CD14-positive monocyte (primary cell): ENCODE results near the gene CACNB1. TPM values are rescaled to one million over a fixed set of nuclear protein-coding genes. Genes with fewer than 3 reads are reported as not detected.

Experiments
- DNase-seq, 3 donors: peaks; one replicate each; pipeline ENCODE4 v3.0.0-alpha.2; 2011 to 2022
- H2AFZ ChIP-seq: 2 replicates; pipeline ENCODE4 v1.6.0; 2012; ENCODE audit warnings: mild to moderate bottlenecking, low read depth, low read length, inconsistent platforms; ENCODE audit not compliant: insufficient read depth, poor library complexity, severe bottlenecking
- H3K27ac ChIP-seq, 2 donors: 1 replicate in 1 of 2; 2 replicates in 1 of 2; pipeline ENCODE4 v1.5.1; 2012 to 2013; ENCODE audit warnings: low read length in 2 of 2, control low read depth in 1 of 2, inconsistent platforms in 1 of 2, low read depth in 1 of 2, mild to moderate bottlenecking in 1 of 2
- H3K27me3 ChIP-seq, 2 donors: one replicate each; pipeline versions ENCODE4 v1.6.0 to v1.6.1; 2011 to 2013; ENCODE audit warnings: low read length in 2 of 2; ENCODE audit not compliant: control insufficient read depth in 2 of 2, insufficient read depth in 2 of 2
- H3K36me3 ChIP-seq, 2 donors: replicated peaks in 1 of 2; 1 replicate in 1 of 2; 2 replicates in 1 of 2; pipeline versions ENCODE4 v1.5.1 to v1.6.1; 2012 to 2013; ENCODE audit warnings: low read length in 2 of 2, control low read depth in 1 of 2, inconsistent platforms in 1 of 2, mild to moderate bottlenecking in 1 of 2; ENCODE audit not compliant: insufficient read depth in 2 of 2, control insufficient read depth in 1 of 2
- H3K4me1 ChIP-seq, 2 donors: 1 replicate in 1 of 2; 2 replicates in 1 of 2; pipeline versions ENCODE4 v1.5.1 to v1.6.1; 2012 to 2013; ENCODE audit warnings: low read length in 2 of 2, control low read depth in 1 of 2, inconsistent platforms in 1 of 2, mild to moderate bottlenecking in 1 of 2, moderate library complexity in 1 of 2; ENCODE audit not compliant: insufficient read depth in 2 of 2, control insufficient read depth in 1 of 2
- H3K4me2 ChIP-seq: replicated peaks from 2 replicates; pipeline ENCODE3; 2012; ENCODE audit warnings: low read length, moderate library complexity, mild to moderate bottlenecking; ENCODE audit not compliant: poor library complexity, severe bottlenecking; ENCODE audit errors: extremely low read depth
- H3K4me3 ChIP-seq, 3 experiments: fragments of 200-600 bp in 1 of 3; sonication (generic) in 1 of 3; replicated peaks in 1 of 3; 1 replicate in 2 of 3; 2 replicates in 1 of 3; pipeline ENCODE4 v1.5.1; 2011 to 2013; ENCODE audit warnings: low read length in 3 of 3, mild to moderate bottlenecking in 3 of 3, control low read depth in 2 of 3, low read depth in 2 of 3, inconsistent platforms in 1 of 3, moderate library complexity in 1 of 3
- H3K79me2 ChIP-seq: 2 replicates; pipeline ENCODE4 v1.6.0; 2012; ENCODE audit warnings: mild to moderate bottlenecking, control low read depth, inconsistent platforms, low read length, moderate library complexity; ENCODE audit not compliant: insufficient read depth
- H3K9ac ChIP-seq: 2 replicates; pipeline ENCODE4 v1.6.0; 2017; ENCODE audit warnings: low read length, mild to moderate bottlenecking; ENCODE audit not compliant: insufficient read depth, poor library complexity, severe bottlenecking
- H3K9me3 ChIP-seq, 2 donors: replicated peaks in 1 of 2; 1 replicate in 1 of 2; 2 replicates in 1 of 2; pipeline versions ENCODE4 v1.5.1 to v1.6.1; 2012 to 2013; ENCODE audit warnings: low read length in 2 of 2, control low read depth in 1 of 2; ENCODE audit not compliant: control insufficient read depth in 1 of 2, insufficient read depth in 1 of 2
- H4K20me1 ChIP-seq: 2 replicates; pipeline ENCODE4 v1.6.0; 2012; ENCODE audit warnings: mild to moderate bottlenecking, low read length, control low read depth, moderate library complexity; ENCODE audit not compliant: insufficient read depth
- H3K27ac Mint-ChIP-seq, 7 donors: one replicate each; pipeline ENCODE4 v1.8.0; 2020; ENCODE audit warnings: mild to moderate bottlenecking in 7 of 7, mixed read lengths in 7 of 7, moderate library complexity in 6 of 7, inconsistent platforms in 2 of 7
- H3K27me3 Mint-ChIP-seq, 3 donors: one replicate each; pipeline ENCODE4 v1.8.0; 2021 to 2022; ENCODE audit warnings: low read depth in 3 of 3, mild to moderate bottlenecking in 3 of 3, mixed read lengths in 3 of 3, moderate library complexity in 3 of 3, inconsistent platforms in 1 of 3
- H3K36me3 Mint-ChIP-seq, 2 donors: one replicate each; pipeline ENCODE4 v1.8.0; 2020; ENCODE audit warnings: mixed read lengths in 2 of 2, inconsistent platforms in 1 of 2, mild to moderate bottlenecking in 1 of 2
- H3K4me1 Mint-ChIP-seq: one replicate; pipeline ENCODE4 v1.8.0; 2020; ENCODE audit warnings: mild to moderate bottlenecking, mixed read lengths
- H3K4me3 Mint-ChIP-seq, 2 donors: one replicate each; pipeline ENCODE4 v1.8.0; 2020; ENCODE audit warnings: mild to moderate bottlenecking in 2 of 2, mixed read lengths in 2 of 2, moderate library complexity in 1 of 2
- H3K9me3 Mint-ChIP-seq, 7 donors: one replicate each; pipeline ENCODE4 v1.8.0; 2020 to 2022; ENCODE audit warnings: mixed read lengths in 7 of 7, mild to moderate bottlenecking in 6 of 7, moderate library complexity in 6 of 7, inconsistent platforms in 2 of 7
- WGBS: methylation state at CpG from one replicate; pipeline ENCODE4 v1.1.5; 2013; ENCODE audit warnings: missing lambda C conversion rate; ENCODE audit not compliant: insufficient coverage; 5-methylcytosine and 5-hydroxymethylcytosine counted together
- intact Hi-C, 2 donors: fragments of 100-400 bp; cut with micrococcal nuclease; formaldehyde crosslinking; loops; one replicate each; pipeline versions ENCODE4 v1.15.0 to v1.15.1; 2023
- polyA plus RNA-seq, 3 donors: library from polyadenylated mRNA; depleted of rRNA in 1 of 3; unstranded in 2 of 3; stranded (reverse) in 1 of 3; fragments of 300-500 nt in 2 of 3; fragments of >200 nt in 1 of 3; fragmentation: Illumina TruSeq in 2 of 3; gene quantifications; 1 replicate in 2 of 3; 2 replicates in 1 of 3; pipeline ENCODE4 v1.2.3, GENCODE V29; 2012 to 2021
- TF ChIP-seq, protein P1 (sequence below): fragments of 200-600 bp; IDR thresholded peaks from one replicate; pipeline ENCODE4 v1.8.0; 2022; ENCODE audit warnings: antibody characterized with exemption, mild to moderate bottlenecking

Gene CACNB1
- polyA plus RNA-seq, 3 donors = 0.13 to 22.1 (median 0.31) TPM

DNA sequence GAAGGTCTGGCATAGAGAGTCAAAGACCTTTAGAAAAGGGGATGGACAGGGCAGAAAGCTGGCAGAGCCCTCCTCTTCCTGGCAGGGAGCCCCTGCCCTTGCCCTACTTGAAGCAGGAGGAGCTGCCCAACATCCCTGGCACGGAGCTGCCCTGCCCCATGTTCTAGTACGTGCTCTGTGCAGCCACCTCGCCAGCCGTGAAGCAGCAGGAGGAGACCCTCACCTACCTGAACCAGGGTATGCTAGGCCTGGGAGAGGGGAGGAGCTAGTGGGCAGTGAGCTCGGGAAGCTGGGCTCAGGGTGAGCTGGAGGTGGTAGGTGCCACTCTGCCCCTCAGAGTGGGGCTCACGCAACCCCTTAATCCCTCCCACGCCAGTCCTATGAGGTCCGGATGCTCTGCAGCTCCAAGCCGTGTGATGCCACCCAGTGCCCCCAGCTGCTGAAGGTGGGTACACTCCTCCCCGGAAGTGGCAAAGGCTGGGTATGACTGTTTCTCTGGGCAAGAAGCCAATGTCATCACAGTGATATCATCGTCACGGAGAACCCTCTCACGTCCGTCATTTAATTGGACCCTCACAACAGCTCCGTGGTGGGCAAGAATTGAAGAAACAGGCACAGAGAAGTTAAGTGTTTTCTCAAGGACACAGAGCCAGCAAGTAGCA, 41.0 kb upstream of the CACNB1 start:
- Mint-ChIP-seq H3K9me3 (no peaks in the 10 kb centered on the region), H3K27me3 (peaks cover 8 to 21% (median 17%) of the 10 kb centered on the region in 3 donors), H3K4me1 (peaks cover 18% of the 10 kb centered on the region), H3K27ac (peak overlapping the region in 4 of 7 donors; percentile 26 to 77 (median 58)), H3K36me3 (no peaks in the 10 kb centered on the region), H3K4me3 (peak overlapping the region in 1 of 2 donors; percentile 63)
- Histone ChIP-seq H2AFZ (no peak overlapping the region), H3K4me2 (peak overlapping the region; percentile 39), H3K4me1 (peaks cover 5 to 9% of the 10 kb centered on the region in 2 donors), H4K20me1 (no peaks in the 10 kb centered on the region), H3K79me2 (no peaks in the 10 kb centered on the region), H3K4me3 (no peak overlapping the region), H3K9me3 (no peaks in the 10 kb centered on the region), H3K9ac (peak overlapping the region; percentile 8), H3K27me3 (peaks cover 0 to 9% of the 10 kb centered on the region in 2 donors), H3K27ac (no peak overlapping the region), H3K36me3 (no peaks in the 10 kb centered on the region)
- intact Hi-C loops = loop anchor here (10.0 kb wide), 3 partner anchors 74 to 244 kb away; partner anchors contain the start of gene ARL5C (in 1 of the 2)
- TF ChIP-seq, protein P1, sequence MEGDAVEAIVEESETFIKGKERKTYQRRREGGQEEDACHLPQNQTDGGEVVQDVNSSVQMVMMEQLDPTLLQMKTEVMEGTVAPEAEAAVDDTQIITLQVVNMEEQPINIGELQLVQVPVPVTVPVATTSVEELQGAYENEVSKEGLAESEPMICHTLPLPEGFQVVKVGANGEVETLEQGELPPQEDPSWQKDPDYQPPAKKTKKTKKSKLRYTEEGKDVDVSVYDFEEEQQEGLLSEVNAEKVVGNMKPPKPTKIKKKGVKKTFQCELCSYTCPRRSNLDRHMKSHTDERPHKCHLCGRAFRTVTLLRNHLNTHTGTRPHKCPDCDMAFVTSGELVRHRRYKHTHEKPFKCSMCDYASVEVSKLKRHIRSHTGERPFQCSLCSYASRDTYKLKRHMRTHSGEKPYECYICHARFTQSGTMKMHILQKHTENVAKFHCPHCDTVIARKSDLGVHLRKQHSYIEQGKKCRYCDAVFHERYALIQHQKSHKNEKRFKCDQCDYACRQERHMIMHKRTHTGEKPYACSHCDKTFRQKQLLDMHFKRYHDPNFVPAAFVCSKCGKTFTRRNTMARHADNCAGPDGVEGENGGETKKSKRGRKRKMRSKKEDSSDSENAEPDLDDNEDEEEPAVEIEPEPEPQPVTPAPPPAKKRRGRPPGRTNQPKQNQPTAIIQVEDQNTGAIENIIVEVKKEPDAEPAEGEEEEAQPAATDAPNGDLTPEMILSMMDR = no peak
- peak; percentile 57 to 75 (median 65) for DNase-seq
- WGBS = 11% methylated on average over 10 of the region's 15 CpGs

DNA sequence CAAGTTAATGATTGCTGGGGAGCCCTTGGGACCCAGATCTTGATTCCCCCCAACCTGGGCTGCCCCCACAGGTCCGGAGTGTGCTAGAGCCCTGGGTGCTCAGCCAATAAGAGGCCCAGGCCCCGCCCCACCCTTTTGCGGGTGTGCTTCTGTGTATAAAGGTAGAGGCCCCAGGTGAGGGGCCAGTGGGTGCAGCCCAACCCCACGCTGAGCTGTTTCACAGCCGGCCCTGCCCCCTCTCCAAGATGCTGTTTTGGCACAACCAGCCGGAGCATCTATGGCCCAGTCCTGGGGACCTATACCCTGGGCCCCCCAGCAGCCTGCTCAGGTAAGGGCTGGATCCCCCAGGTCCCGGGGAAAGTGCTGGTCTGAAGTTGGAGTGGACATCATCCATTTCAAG, 40.1 kb upstream of the CACNB1 start:
- Histone ChIP-seq H3K4me3 (no peak overlapping the region), H3K9me3 (no peaks in the 10 kb centered on the region), H3K9ac (no peak overlapping the region), H4K20me1 (no peaks in the 10 kb centered on the region), H3K79me2 (no peaks in the 10 kb centered on the region), H3K27ac (no peak overlapping the region), H3K36me3 (no peaks in the 10 kb centered on the region), H3K4me1 (peaks cover 5 to 9% of the 10 kb centered on the region in 2 donors), H3K27me3 (peaks cover 0 to 9% of the 10 kb centered on the region in 2 donors), H3K4me2 (no peak overlapping the region), H2AFZ (no peak overlapping the region)
- H3K27me3 Mint-ChIP-seq = peaks cover 4 to 25% (median 19%) of the 10 kb centered on the region in 3 donors
- H3K36me3 Mint-ChIP-seq = no peaks in the 10 kb centered on the region
- no peak for DNase-seq
- H3K9me3 Mint-ChIP-seq = no peaks in the 10 kb centered on the region
- TF ChIP-seq, protein P1 = no peak
- H3K27ac Mint-ChIP-seq = no peak overlapping the region
- intact Hi-C loops = loop anchor here (10.0 kb wide), 3 partner anchors 73 to 243 kb away; partner anchors contain the start of gene ARL5C (in 1 of the 2)
- no CpG with 5 or more reads among the region's 7 CpGs for WGBS
- H3K4me3 Mint-ChIP-seq = no peak overlapping the region
- H3K4me1 Mint-ChIP-seq = peaks cover 18% of the 10 kb centered on the region
